Mesenchymal stem cell (in vitro differentiated cells and primary cell): ENCODE data around the gene OR6V1.

Experiments used
- DNase-seq: peaks from one replicate; pipeline ENCODE4 v3.0.0-alpha.2; 2013
- H2AFZ ChIP-seq: one replicate; pipeline ENCODE4 v1.6.1; 2013; ENCODE audit warnings: low read depth, mild to moderate bottlenecking, control low read depth, inconsistent platforms, low read length, moderate library complexity
- H2AK5ac ChIP-seq: 2 replicates; pipeline ENCODE4 v1.6.1; 2013; ENCODE audit warnings: low read length, moderate library complexity, mild to moderate bottlenecking, inconsistent platforms; ENCODE audit not compliant: severe bottlenecking
- H2BK120ac ChIP-seq: one replicate; pipeline ENCODE4 v1.6.1; 2013; ENCODE audit warnings: low read depth, mild to moderate bottlenecking, inconsistent platforms, low read length, moderate library complexity
- H2BK12ac ChIP-seq, 2 experiments: one replicate each; pipeline ENCODE4 v1.6.1; 2013; ENCODE audit warnings: inconsistent platforms in 2 of 2, low read length in 2 of 2, mild to moderate bottlenecking in 2 of 2, moderate library complexity in 2 of 2, control low read depth in 1 of 2
- H2BK15ac ChIP-seq: one replicate; pipeline ENCODE4 v1.6.1; 2013; ENCODE audit warnings: mild to moderate bottlenecking, low read depth, inconsistent platforms; ENCODE audit not compliant: poor library complexity, severe bottlenecking
- H2BK5ac ChIP-seq: 2 replicates; pipeline ENCODE4 v1.6.1; 2013; ENCODE audit warnings: low read depth, mild to moderate bottlenecking, low read length, control low read depth, inconsistent platforms; ENCODE audit not compliant: poor library complexity, severe bottlenecking
- H3K14ac ChIP-seq, 2 experiments: one replicate each; pipeline ENCODE4 v1.6.1; 2013; ENCODE audit warnings: inconsistent platforms in 2 of 2, low read length in 2 of 2, control low read depth in 1 of 2, mild to moderate bottlenecking in 1 of 2, moderate library complexity in 1 of 2
- H3K18ac ChIP-seq, 2 experiments: one replicate each; pipeline ENCODE4 v1.6.1; 2013; ENCODE audit warnings: inconsistent platforms in 2 of 2, low read length in 2 of 2, control low read depth in 1 of 2, low read depth in 1 of 2, mild to moderate bottlenecking in 1 of 2
- H3K23ac ChIP-seq, 2 experiments: one replicate each; pipeline ENCODE4 v1.6.1; 2013; ENCODE audit warnings: inconsistent platforms in 2 of 2, low read length in 2 of 2, mild to moderate bottlenecking in 2 of 2, moderate library complexity in 2 of 2, control low read depth in 1 of 2
- H3K27ac ChIP-seq: 2 replicates; pipeline ENCODE4 v1.5.1; 2013; ENCODE audit warnings: mild to moderate bottlenecking, moderate library complexity, low read length, control low read depth, inconsistent platforms; ENCODE audit not compliant: poor library complexity, severe bottlenecking
- H3K27me3 ChIP-seq, 2 experiments: 2 replicates each; pipeline versions ENCODE4 v1.6.1 to v1.7.0; 2013; ENCODE audit warnings: low read length in 2 of 2, mild to moderate bottlenecking in 2 of 2, moderate library complexity in 2 of 2, control low read depth in 1 of 2, inconsistent platforms in 1 of 2; ENCODE audit not compliant: control insufficient read depth in 1 of 2, insufficient read depth in 1 of 2
- H3K36me3 ChIP-seq, 2 experiments: 2 replicates each; pipeline versions ENCODE4 v1.6.1 to v1.7.0; 2013; ENCODE audit warnings: low read length in 2 of 2, control low read depth in 1 of 2, inconsistent platforms in 1 of 2, low read depth in 1 of 2, mild to moderate bottlenecking in 1 of 2; ENCODE audit not compliant: insufficient read depth in 2 of 2, control insufficient read depth in 1 of 2
- H3K4ac ChIP-seq, 2 experiments: one replicate each; pipeline ENCODE4 v1.6.1; 2013; ENCODE audit warnings: inconsistent platforms in 2 of 2, low read length in 2 of 2, mild to moderate bottlenecking in 2 of 2, moderate library complexity in 2 of 2, control low read depth in 1 of 2, low read depth in 1 of 2
- H3K4me1 ChIP-seq: 2 replicates; pipeline ENCODE4 v1.6.1; 2013; ENCODE audit warnings: low read depth, low read length, control low read depth; ENCODE audit not compliant: control insufficient read depth, insufficient read depth
- H3K4me2 ChIP-seq: 2 replicates; pipeline ENCODE4 v1.6.1; 2013; ENCODE audit warnings: low read length, mild to moderate bottlenecking, inconsistent platforms; ENCODE audit not compliant: poor library complexity, severe bottlenecking
- H3K4me3 ChIP-seq, 2 experiments: 2 replicates each; pipeline versions ENCODE4 v1.5.1 to v1.7.0; 2013; ENCODE audit warnings: low read length in 2 of 2, mild to moderate bottlenecking in 2 of 2, control low read depth in 1 of 2, low read depth in 1 of 2; ENCODE audit not compliant: insufficient read depth in 1 of 2
- H3K79me1 ChIP-seq: replicated peaks from 2 replicates; pipeline ENCODE4 v1.6.1; 2013; ENCODE audit warnings: mild to moderate bottlenecking, control low read depth, low read length, inconsistent platforms; ENCODE audit not compliant: poor library complexity, severe bottlenecking
- H3K9ac ChIP-seq: 2 replicates; pipeline ENCODE4 v1.7.0; 2013; ENCODE audit warnings: mild to moderate bottlenecking, low read length, moderate library complexity
- H3K9me3 ChIP-seq: 2 replicates; pipeline ENCODE4 v1.7.0; 2013; ENCODE audit warnings: mild to moderate bottlenecking, low read length; ENCODE audit not compliant: control insufficient read depth
- H4K8ac ChIP-seq: one replicate; pipeline ENCODE4 v1.6.1; 2013; ENCODE audit warnings: inconsistent platforms, mild to moderate bottlenecking, low read length, moderate library complexity
- H4K91ac ChIP-seq: one replicate; pipeline ENCODE4 v1.6.1; 2013; ENCODE audit warnings: mild to moderate bottlenecking, low read length, inconsistent platforms
- WGBS: methylation state at CpG from one replicate; pipeline ENCODE4 v1.1.7; 2013; ENCODE audit warnings: mixed read lengths; 5-methylcytosine and 5-hydroxymethylcytosine counted together

Gene OR6V1

GRCh38 chr7:143013893-143014292 is 38.2 kb upstream of the OR6V1 start:
- Histone ChIP-seq H3K4ac (no peak overlapping the region), H4K8ac (no peak overlapping the region), H3K27ac (no peak overlapping the region), H2BK15ac (no peak overlapping the region), H4K91ac (no peak overlapping the region), H2AK5ac (no peak overlapping the region), H3K27me3 (peaks cover 0 to 6% of the 10 kb centered on the region in 2 experiments), H2AFZ (no peak overlapping the region), H2BK5ac (no peak overlapping the region), H3K23ac (no peak overlapping the region), H3K14ac (no peak overlapping the region), H3K4me3 (peak overlapping the region in 1 of 2 experiments; percentile 11), H3K18ac (no peak overlapping the region), H3K36me3 (no peaks in the 10 kb centered on the region), H2BK120ac (no peak overlapping the region), H3K9ac (peak overlapping the region; percentile 65), H3K9me3 (no peaks in the 10 kb centered on the region), H3K79me1 (no peaks in the 10 kb centered on the region), H3K4me1 (peaks cover 4% of the 10 kb centered on the region), H2BK12ac (no peak overlapping the region), H3K4me2 (no peak overlapping the region)
- WGBS: 69% methylated on average over 5 of the region's 5 CpGs
- DNase-seq: peak; percentile 10

- no peaks in the 10 kb centered on the region for H3K9me3 ChIP-seq
- no peak overlapping the region for H3K18ac ChIP-seq
- 50% methylated on average over 2 of the region's 2 CpGs for WGBS
- H3K4me1 ChIP-seq: peaks cover 4% of the 10 kb centered on the region
- no peak overlapping the region for H2BK5ac ChIP-seq
- no peak overlapping the region for H3K14ac ChIP-seq
- H3K9ac ChIP-seq: no peak overlapping the region
- H2AK5ac ChIP-seq: no peak overlapping the region
- no peak overlapping the region for H2AFZ ChIP-seq
- no peak overlapping the region for H3K4me2 ChIP-seq
- H3K36me3 ChIP-seq: no peaks in the 10 kb centered on the region
- no peak overlapping the region for H3K23ac ChIP-seq
- H3K27me3 ChIP-seq: peaks cover 0 to 6% of the 10 kb centered on the region in 2 experiments
- no peak for DNase-seq
- no peak overlapping the region for H3K4ac ChIP-seq
- no peak overlapping the region for H3K27ac ChIP-seq
- no peak overlapping the region for H2BK120ac ChIP-seq
- H2BK12ac ChIP-seq: no peak overlapping the region
- H2BK15ac ChIP-seq: no peak overlapping the region
- H4K8ac ChIP-seq: no peak overlapping the region
- H3K79me1 ChIP-seq: no peaks in the 10 kb centered on the region
- H3K4me3 ChIP-seq: peak overlapping the region in 1 of 2 experiments; percentile 11
- H4K91ac ChIP-seq: no peak overlapping the region
These were observed 37.1 kb upstream of the OR6V1 start for GRCh38 chr7:143015084-143015483.

GRCh38 chr7:143015926-143016490 is 36.1 kb upstream of the OR6V1 start:
- Histone ChIP-seq H2BK15ac (no peak overlapping the region), H2AK5ac (no peak overlapping the region), H2BK12ac (no peak overlapping the region), H4K91ac (no peak overlapping the region), H3K27me3 (peaks cover 0 to 6% of the 10 kb centered on the region in 2 experiments), H3K4me2 (no peak overlapping the region), H3K27ac (no peak overlapping the region), H3K36me3 (no peaks in the 10 kb centered on the region), H4K8ac (no peak overlapping the region), H3K9me3 (no peaks in the 10 kb centered on the region), H3K23ac (no peak overlapping the region), H3K4me3 (no peak overlapping the region), H3K9ac (no peak overlapping the region), H3K18ac (no peak overlapping the region), H2BK120ac (no peak overlapping the region), H2BK5ac (no peak overlapping the region), H3K4ac (no peak overlapping the region), H2AFZ (no peak overlapping the region), H3K79me1 (no peaks in the 10 kb centered on the region), H3K14ac (no peak overlapping the region), H3K4me1 (peaks cover 4% of the 10 kb centered on the region)
- DNase-seq: no peak
- WGBS: 35% methylated on average over 2 of the region's 3 CpGs

GRCh38 chr7:143016996-143017395 is 35.1 kb upstream of the OR6V1 start:
- 48% methylated on average over 2 of the region's 2 CpGs for WGBS
- no peak overlapping the region for H3K4me2 ChIP-seq
- no peaks in the 10 kb centered on the region for H3K36me3 ChIP-seq
- no peak overlapping the region for H3K4ac ChIP-seq
- no peak overlapping the region for H3K14ac ChIP-seq
- no peak overlapping the region for H2BK12ac ChIP-seq
- H4K91ac ChIP-seq: no peak overlapping the region
- H3K23ac ChIP-seq: no peak overlapping the region
- no peak overlapping the region for H4K8ac ChIP-seq
- DNase-seq: no peak
- no peak overlapping the region for H2AK5ac ChIP-seq
- no peak overlapping the region for H3K18ac ChIP-seq
- no peak overlapping the region for H2BK5ac ChIP-seq
- no peak overlapping the region for H2AFZ ChIP-seq
- H3K27ac ChIP-seq: no peak overlapping the region
- H3K4me1 ChIP-seq: peaks cover 4% of the 10 kb centered on the region
- H2BK120ac ChIP-seq: no peak overlapping the region
- H3K9ac ChIP-seq: no peak overlapping the region
- peaks cover 0 to 6% of the 10 kb centered on the region in 2 experiments for H3K27me3 ChIP-seq
- no peak overlapping the region for H3K4me3 ChIP-seq
- H3K9me3 ChIP-seq: no peaks in the 10 kb centered on the region
- H3K79me1 ChIP-seq: no peaks in the 10 kb centered on the region
- H2BK15ac ChIP-seq: no peak overlapping the region
